ENCODE measurements around the gene BANK1.

GRCh38 chr4:101938836-101939235, 148.3 kb downstream of the BANK1 start:
- TF ChIP-seq TAF1 (IDR thresholded peaks at IDR 0.05; ENCODE audit: low read depth) (no peak), CTCF (IDR thresholded peaks at IDR 0.05; ENCODE audit: poor library complexity, severe bottlenecking) (no peak), RAD21 (conservative IDR thresholded peaks at IDR 0.05) (no peak), REST (IDR thresholded peaks at IDR 0.05; ENCODE audit: borderline replicate concordance) (no peak), POLR2AphosphoS5 (IDR thresholded peaks at IDR 0.05) (no peak), EP300 (conservative IDR thresholded peaks at IDR 0.05; ENCODE audit: poor library complexity, severe bottlenecking) (no peak), EZH2 (IDR thresholded peaks at IDR 0.05; ENCODE audit: borderline replicate concordance, insufficient read depth, low read length, poor library complexity, severe bottlenecking) (no peak), MXI1 (conservative IDR thresholded peaks at IDR 0.05; ENCODE audit: poor library complexity, severe bottlenecking) (no peak)
